ENCODE measurements around the gene ATOH8. TPM values are rescaled to one million over a fixed set of nuclear protein-coding genes. Genes with fewer than 3 reads are reported as not detected.

ATOH8 gene
- total RNA-seq, 1 donor from 2014 or later, result not detected

DNA sequence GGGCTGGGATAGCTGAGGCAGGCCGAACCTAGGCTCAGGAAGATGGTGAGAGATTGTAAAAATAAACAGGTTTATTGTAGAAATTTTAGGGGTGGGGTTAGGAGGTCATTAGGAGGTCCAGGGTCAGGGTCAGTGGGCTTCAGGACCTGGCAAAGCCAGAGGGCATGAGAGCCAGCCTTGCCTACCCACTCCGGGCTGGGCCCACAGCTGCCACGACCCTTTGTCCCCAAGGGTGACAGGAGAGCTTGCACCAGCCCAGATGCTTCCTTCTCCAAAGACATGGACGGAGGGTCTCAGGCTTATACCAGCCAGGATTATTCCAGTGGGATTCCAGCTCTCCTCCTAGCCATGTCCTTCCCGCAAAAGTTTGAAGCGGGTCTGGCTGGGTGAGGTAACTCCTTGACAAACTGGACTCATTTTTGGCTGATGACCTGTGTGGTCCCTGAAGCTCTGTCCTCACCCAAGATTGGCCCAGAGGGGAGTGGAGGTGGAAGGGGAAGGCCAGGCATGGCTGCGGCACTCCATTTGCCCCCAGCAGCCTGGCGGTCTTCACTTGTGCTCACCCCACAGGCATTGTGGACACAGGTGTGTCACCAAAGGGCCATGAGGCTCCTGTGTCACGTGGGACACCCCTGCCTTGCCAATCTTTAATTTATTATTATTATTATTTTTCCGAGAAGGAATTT lies 23.8 kb upstream of the ATOH8 start:
- H3K9me3 Mint-ChIP-seq, result no peaks in the 10 kb centered on the region
- peaks cover 23% of the 10 kb centered on the region for H3K27me3 Mint-ChIP-seq
- H3K36me3 Mint-ChIP-seq (ENCODE audit: low read depth), result no peaks in the 10 kb centered on the region
- ATAC-seq (ENCODE audit: low read depth) (no peak), DNase-seq (no peak)
- peaks cover 2% of the 10 kb centered on the region for H3K4me1 Mint-ChIP-seq
- ChIA-PET POLR2A (no interaction called here), CTCF (interaction anchor here (0.6 to 2.8 kb wide), 11 partner anchors 10 to 738 kb away, joined by 3 to 77 read pairs (median 7); no protein-coding TSS in a partner anchor)
- intact Hi-C loops (cut with micrococcal nuclease), result loop anchor here (1.0 kb wide), 3 partner anchors 84 to 350 kb away; no protein-coding TSS in a partner anchor
- no peak overlapping the region for H3K4me3 Mint-ChIP-seq
- TF ChIP-seq, protein P1, sequence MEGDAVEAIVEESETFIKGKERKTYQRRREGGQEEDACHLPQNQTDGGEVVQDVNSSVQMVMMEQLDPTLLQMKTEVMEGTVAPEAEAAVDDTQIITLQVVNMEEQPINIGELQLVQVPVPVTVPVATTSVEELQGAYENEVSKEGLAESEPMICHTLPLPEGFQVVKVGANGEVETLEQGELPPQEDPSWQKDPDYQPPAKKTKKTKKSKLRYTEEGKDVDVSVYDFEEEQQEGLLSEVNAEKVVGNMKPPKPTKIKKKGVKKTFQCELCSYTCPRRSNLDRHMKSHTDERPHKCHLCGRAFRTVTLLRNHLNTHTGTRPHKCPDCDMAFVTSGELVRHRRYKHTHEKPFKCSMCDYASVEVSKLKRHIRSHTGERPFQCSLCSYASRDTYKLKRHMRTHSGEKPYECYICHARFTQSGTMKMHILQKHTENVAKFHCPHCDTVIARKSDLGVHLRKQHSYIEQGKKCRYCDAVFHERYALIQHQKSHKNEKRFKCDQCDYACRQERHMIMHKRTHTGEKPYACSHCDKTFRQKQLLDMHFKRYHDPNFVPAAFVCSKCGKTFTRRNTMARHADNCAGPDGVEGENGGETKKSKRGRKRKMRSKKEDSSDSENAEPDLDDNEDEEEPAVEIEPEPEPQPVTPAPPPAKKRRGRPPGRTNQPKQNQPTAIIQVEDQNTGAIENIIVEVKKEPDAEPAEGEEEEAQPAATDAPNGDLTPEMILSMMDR (IDR thresholded peaks at IDR 0.05), result no peak
- H3K27ac Mint-ChIP-seq, result no peak overlapping the region

GRCh38 chr2:85730686-85731230 lies 23.0 kb upstream of the ATOH8 start:
- CTCF ChIA-PET, result interaction anchor here (1.0 to 2.8 kb wide), 4 partner anchors 10 to 97 kb away, joined by 3 to 77 read pairs (median 12); no protein-coding TSS in a partner anchor

DNA sequence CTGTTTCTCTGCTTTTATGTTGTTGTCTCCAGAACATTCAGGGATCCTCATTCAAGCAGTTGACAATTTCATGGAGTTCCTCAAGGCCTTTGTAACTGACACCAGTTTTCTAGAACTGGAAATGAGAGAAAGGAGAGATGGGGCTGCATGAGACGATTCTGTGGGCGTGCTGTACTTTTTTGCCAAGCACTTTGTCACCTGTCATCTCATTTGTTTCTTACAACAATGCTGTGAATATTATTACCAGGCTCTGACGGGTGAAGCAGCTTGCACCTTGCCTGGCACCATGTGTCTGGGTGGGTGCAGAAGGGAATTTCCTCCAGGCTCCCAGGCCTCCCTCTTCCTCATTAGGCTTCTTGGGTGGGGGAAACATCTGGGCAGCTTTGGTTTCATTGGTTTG lies 22.2 kb upstream of the ATOH8 start:
- ATAC-seq (ENCODE audit: low read depth) (no peak), DNase-seq (no peak)
- TF ChIP-seq, protein P1 (IDR thresholded peaks at IDR 0.05), result no peak
- Mint-ChIP-seq H3K27ac (no peak overlapping the region), H3K9me3 (no peaks in the 10 kb centered on the region), H3K4me3 (no peak overlapping the region), H3K27me3 (peaks cover 24% of the 10 kb centered on the region), H3K36me3 (ENCODE audit: low read depth) (no peaks in the 10 kb centered on the region), H3K4me1 (peaks cover 2% of the 10 kb centered on the region)
- intact Hi-C loops (cut with micrococcal nuclease), result no loop called here
- ChIA-PET CTCF (interaction anchor here (1.0 kb wide), 1 partner anchor 82 kb away, joined by 3 read pairs; no protein-coding TSS in a partner anchor), POLR2A (interaction anchor here (0.6 to 0.7 kb wide), 3 partner anchors 10 to 96 kb away, joined by 3 to 4 read pairs (median 3); no protein-coding TSS in a partner anchor)

More at GRCh38 chr2:85730686-85731230, 23.0 kb upstream of the ATOH8 start:
- ATAC-seq (ENCODE audit: low read depth) (no peak), DNase-seq (no peak)
- no peaks in the 10 kb centered on the region for H3K36me3 Mint-ChIP-seq (ENCODE audit: low read depth)
- no peak overlapping the region for H3K27ac Mint-ChIP-seq
- POLR2A ChIA-PET, result no interaction called here
- peaks cover 2% of the 10 kb centered on the region for H3K4me1 Mint-ChIP-seq
- TF ChIP-seq, protein P1 (IDR thresholded peaks at IDR 0.05), result no peak
- no peaks in the 10 kb centered on the region for H3K9me3 Mint-ChIP-seq
- peaks cover 21% of the 10 kb centered on the region for H3K27me3 Mint-ChIP-seq
- no peak overlapping the region for H3K4me3 Mint-ChIP-seq
- intact Hi-C loops (cut with micrococcal nuclease), result no loop called here

DNA sequence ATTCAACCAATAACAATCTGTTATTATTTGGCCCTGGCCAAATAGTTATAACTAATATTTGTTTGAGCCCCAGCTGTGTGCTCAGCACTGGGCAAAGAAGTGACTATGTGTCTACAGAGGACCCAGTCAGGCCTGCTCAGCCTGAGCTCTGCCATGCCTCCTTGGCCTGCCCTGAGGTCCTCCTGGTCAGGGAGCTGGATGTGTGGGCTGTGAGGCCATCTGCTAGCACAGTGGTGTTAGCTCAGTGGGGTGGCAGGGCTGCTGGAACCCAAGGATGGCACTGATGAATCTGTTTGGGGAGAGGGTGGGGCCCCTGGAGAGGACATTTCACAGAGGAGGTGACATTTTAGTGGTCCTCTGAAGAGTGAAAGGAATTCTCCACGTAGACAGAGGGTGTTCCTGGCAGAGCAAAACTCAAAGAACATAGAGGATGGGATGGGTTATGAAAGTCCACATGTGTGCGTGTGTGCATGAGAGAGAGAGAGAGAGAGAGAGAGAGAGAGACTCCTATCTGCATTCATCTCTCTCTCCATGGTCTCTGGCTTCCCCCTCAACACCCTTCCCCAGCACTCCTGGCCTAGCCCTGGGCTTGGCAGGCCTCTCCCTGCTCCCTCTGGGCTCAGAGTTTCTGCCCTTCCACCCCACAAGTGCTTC lies 21.2 kb upstream of the ATOH8 start:
- CTCF ChIA-PET, result interaction anchor here (0.7 kb wide), 1 partner anchor 80 kb away, joined by 4 read pairs; no protein-coding TSS in a partner anchor

More for the DNA sequence above, 21.2 kb upstream of the ATOH8 start:
- POLR2A ChIA-PET, result no interaction called here
- ATAC-seq (ENCODE audit: low read depth), result no peak
- H3K9me3 Mint-ChIP-seq, result no peaks in the 10 kb centered on the region
- H3K27ac Mint-ChIP-seq, result no peak overlapping the region
- intact Hi-C loops (cut with micrococcal nuclease), result no loop called here
- H3K4me1 Mint-ChIP-seq, result peaks cover 2% of the 10 kb centered on the region
- H3K27me3 Mint-ChIP-seq, result peaks cover 24% of the 10 kb centered on the region
- no peak for DNase-seq
- no peak overlapping the region for H3K4me3 Mint-ChIP-seq
- no peaks in the 10 kb centered on the region for H3K36me3 Mint-ChIP-seq (ENCODE audit: low read depth)
- TF ChIP-seq, protein P1 (IDR thresholded peaks at IDR 0.05), result no peak
